ENCODE results near the gene UTP18.

GRCh38 chr17:51319186-51319585 lies 58.8 kb downstream of the UTP18 start:
- TF ChIP-seq CTCF (IDR thresholded peaks at IDR 0.05): no peak
- TF ChIP-seq EZH2phosphoT487 (IDR thresholded peaks at IDR 0.05): no peak

Measured in neural progenitor cell (in vitro differentiated cells).